CD14-positive monocyte (primary cell): Measurements from ENCODE around the gene GAS2L2. TPM values are rescaled to one million over a fixed set of nuclear protein-coding genes. Genes with fewer than 3 reads are reported as not detected.

Experiments used
- DNase-seq, 3 donors: peaks; one replicate each; pipeline ENCODE4 v3.0.0-alpha.2; 2011 to 2022
- H2AFZ ChIP-seq: 2 replicates; pipeline ENCODE4 v1.6.0; 2012; ENCODE audit warnings: mild to moderate bottlenecking, low read depth, low read length, inconsistent platforms; ENCODE audit not compliant: insufficient read depth, poor library complexity, severe bottlenecking
- H3K27ac ChIP-seq, 2 donors: 1 replicate in 1 of 2; 2 replicates in 1 of 2; pipeline ENCODE4 v1.5.1; 2012 to 2013; ENCODE audit warnings: low read length in 2 of 2, control low read depth in 1 of 2, inconsistent platforms in 1 of 2, low read depth in 1 of 2, mild to moderate bottlenecking in 1 of 2
- H3K27me3 ChIP-seq, 2 donors: one replicate each; pipeline versions ENCODE4 v1.6.0 to v1.6.1; 2011 to 2013; ENCODE audit warnings: low read length in 2 of 2; ENCODE audit not compliant: control insufficient read depth in 2 of 2, insufficient read depth in 2 of 2
- H3K36me3 ChIP-seq, 2 donors: replicated peaks in 1 of 2; 1 replicate in 1 of 2; 2 replicates in 1 of 2; pipeline versions ENCODE4 v1.5.1 to v1.6.1; 2012 to 2013; ENCODE audit warnings: low read length in 2 of 2, control low read depth in 1 of 2, inconsistent platforms in 1 of 2, mild to moderate bottlenecking in 1 of 2; ENCODE audit not compliant: insufficient read depth in 2 of 2, control insufficient read depth in 1 of 2
- H3K4me1 ChIP-seq, 2 donors: 1 replicate in 1 of 2; 2 replicates in 1 of 2; pipeline versions ENCODE4 v1.5.1 to v1.6.1; 2012 to 2013; ENCODE audit warnings: low read length in 2 of 2, control low read depth in 1 of 2, inconsistent platforms in 1 of 2, mild to moderate bottlenecking in 1 of 2, moderate library complexity in 1 of 2; ENCODE audit not compliant: insufficient read depth in 2 of 2, control insufficient read depth in 1 of 2
- H3K4me2 ChIP-seq: replicated peaks from 2 replicates; pipeline ENCODE3; 2012; ENCODE audit warnings: low read length, moderate library complexity, mild to moderate bottlenecking; ENCODE audit not compliant: poor library complexity, severe bottlenecking; ENCODE audit errors: extremely low read depth
- H3K4me3 ChIP-seq, 3 experiments: fragments of 200-600 bp in 1 of 3; sonication (generic) in 1 of 3; replicated peaks in 1 of 3; 1 replicate in 2 of 3; 2 replicates in 1 of 3; pipeline ENCODE4 v1.5.1; 2011 to 2013; ENCODE audit warnings: low read length in 3 of 3, mild to moderate bottlenecking in 3 of 3, control low read depth in 2 of 3, low read depth in 2 of 3, inconsistent platforms in 1 of 3, moderate library complexity in 1 of 3
- H3K79me2 ChIP-seq: 2 replicates; pipeline ENCODE4 v1.6.0; 2012; ENCODE audit warnings: mild to moderate bottlenecking, control low read depth, inconsistent platforms, low read length, moderate library complexity; ENCODE audit not compliant: insufficient read depth
- H3K9ac ChIP-seq: 2 replicates; pipeline ENCODE4 v1.6.0; 2017; ENCODE audit warnings: low read length, mild to moderate bottlenecking; ENCODE audit not compliant: insufficient read depth, poor library complexity, severe bottlenecking
- H3K9me3 ChIP-seq, 2 donors: replicated peaks in 1 of 2; 1 replicate in 1 of 2; 2 replicates in 1 of 2; pipeline versions ENCODE4 v1.5.1 to v1.6.1; 2012 to 2013; ENCODE audit warnings: low read length in 2 of 2, control low read depth in 1 of 2; ENCODE audit not compliant: control insufficient read depth in 1 of 2, insufficient read depth in 1 of 2
- H4K20me1 ChIP-seq: 2 replicates; pipeline ENCODE4 v1.6.0; 2012; ENCODE audit warnings: mild to moderate bottlenecking, low read length, control low read depth, moderate library complexity; ENCODE audit not compliant: insufficient read depth
- H3K27ac Mint-ChIP-seq, 7 donors: one replicate each; pipeline ENCODE4 v1.8.0; 2020; ENCODE audit warnings: mild to moderate bottlenecking in 7 of 7, mixed read lengths in 7 of 7, moderate library complexity in 6 of 7, inconsistent platforms in 2 of 7
- H3K27me3 Mint-ChIP-seq, 3 donors: one replicate each; pipeline ENCODE4 v1.8.0; 2021 to 2022; ENCODE audit warnings: low read depth in 3 of 3, mild to moderate bottlenecking in 3 of 3, mixed read lengths in 3 of 3, moderate library complexity in 3 of 3, inconsistent platforms in 1 of 3
- H3K36me3 Mint-ChIP-seq, 2 donors: one replicate each; pipeline ENCODE4 v1.8.0; 2020; ENCODE audit warnings: mixed read lengths in 2 of 2, inconsistent platforms in 1 of 2, mild to moderate bottlenecking in 1 of 2
- H3K4me1 Mint-ChIP-seq: one replicate; pipeline ENCODE4 v1.8.0; 2020; ENCODE audit warnings: mild to moderate bottlenecking, mixed read lengths
- H3K4me3 Mint-ChIP-seq, 2 donors: one replicate each; pipeline ENCODE4 v1.8.0; 2020; ENCODE audit warnings: mild to moderate bottlenecking in 2 of 2, mixed read lengths in 2 of 2, moderate library complexity in 1 of 2
- H3K9me3 Mint-ChIP-seq, 7 donors: one replicate each; pipeline ENCODE4 v1.8.0; 2020 to 2022; ENCODE audit warnings: mixed read lengths in 7 of 7, mild to moderate bottlenecking in 6 of 7, moderate library complexity in 6 of 7, inconsistent platforms in 2 of 7
- CTCF ChIP-seq: fragments of 200-600 bp; IDR thresholded peaks from one replicate; pipeline ENCODE4 v1.8.0; 2022; ENCODE audit warnings: antibody characterized with exemption, mild to moderate bottlenecking
- WGBS: methylation state at CpG from one replicate; pipeline ENCODE4 v1.1.5; 2013; ENCODE audit warnings: missing lambda C conversion rate; ENCODE audit not compliant: insufficient coverage; 5-methylcytosine and 5-hydroxymethylcytosine counted together
- intact Hi-C, 2 donors: fragments of 100-400 bp; cut with micrococcal nuclease; formaldehyde crosslinking; loops; one replicate each; pipeline versions ENCODE4 v1.15.0 to v1.15.1; 2023
- polyA plus RNA-seq, 3 donors: library from polyadenylated mRNA; depleted of rRNA in 1 of 3; unstranded in 2 of 3; stranded (reverse) in 1 of 3; fragments of 300-500 nt in 2 of 3; fragments of >200 nt in 1 of 3; fragmentation: Illumina TruSeq in 2 of 3; gene quantifications; 1 replicate in 2 of 3; 2 replicates in 1 of 3; pipeline ENCODE4 v1.2.3, GENCODE V29; 2012 to 2021

The GAS2L2 gene
- polyA plus RNA-seq, 3 donors: not detected

- H2AFZ ChIP-seq: no peak overlapping the region
- intact Hi-C loops: no loop called here
- no peak overlapping the region for H3K4me3 Mint-ChIP-seq
- H3K4me1 Mint-ChIP-seq: no peaks in the 10 kb centered on the region
- H3K9me3 Mint-ChIP-seq: no peaks in the 10 kb centered on the region
- peaks cover 34 to 54% of the 10 kb centered on the region in 2 donors for H3K36me3 Mint-ChIP-seq
- H3K27me3 ChIP-seq: no peaks in the 10 kb centered on the region
- no peak overlapping the region for H3K4me2 ChIP-seq
- peak overlapping the region in 1 of 7 donors; percentile 25 for H3K27ac Mint-ChIP-seq
- no peak overlapping the region for H3K27ac ChIP-seq
- no peak overlapping the region for H3K4me3 ChIP-seq
- H3K79me2 ChIP-seq: no peaks in the 10 kb centered on the region
- H3K4me1 ChIP-seq: no peaks in the 10 kb centered on the region
- DNase-seq: no peak
- H3K27me3 Mint-ChIP-seq: no peaks in the 10 kb centered on the region
- no peak for TF ChIP-seq CTCF
- no CpG with 5 or more reads among the region's 3 CpGs for WGBS
- no peaks in the 10 kb centered on the region for H3K9me3 ChIP-seq
- no peak overlapping the region for H3K9ac ChIP-seq
- H3K36me3 ChIP-seq: peaks cover 39 to 72% of the 10 kb centered on the region in 2 donors
- no peaks in the 10 kb centered on the region for H4K20me1 ChIP-seq
Observed at GRCh38 chr17:35708951-35709350, 44.1 kb downstream of the GAS2L2 start.

- TF ChIP-seq CTCF: no peak
- H3K27me3 ChIP-seq: no peaks in the 10 kb centered on the region
- WGBS: no CpG with 5 or more reads among the region's 3 CpGs
- no peaks in the 10 kb centered on the region for H3K4me1 ChIP-seq
- intact Hi-C loops: no loop called here
- H3K79me2 ChIP-seq: no peaks in the 10 kb centered on the region
- H4K20me1 ChIP-seq: no peaks in the 10 kb centered on the region
- Mint-ChIP-seq H3K36me3 (peaks cover 34 to 55% of the 10 kb centered on the region in 2 donors), H3K4me3 (no peak overlapping the region), H3K4me1 (no peaks in the 10 kb centered on the region), H3K27me3 (no peaks in the 10 kb centered on the region), H3K9me3 (no peaks in the 10 kb centered on the region), H3K27ac (no peak overlapping the region)
- peaks cover 32 to 72% of the 10 kb centered on the region in 2 donors for H3K36me3 ChIP-seq
- H3K4me3 ChIP-seq: no peak overlapping the region
- no peak overlapping the region for H3K9ac ChIP-seq
- H3K4me2 ChIP-seq: no peak overlapping the region
- no peak for DNase-seq
- no peak overlapping the region for H3K27ac ChIP-seq
- no peaks in the 10 kb centered on the region for H3K9me3 ChIP-seq
- H2AFZ ChIP-seq: no peak overlapping the region
Observed at GRCh38 chr17:35708149-35708548, 44.9 kb downstream of the GAS2L2 start.
